ENCODE data around the gene C1QTNF8. TPM values are rescaled to one million over a fixed set of nuclear protein-coding genes. Genes with fewer than 3 reads are reported as not detected.

The C1QTNF8 gene
- total RNA-seq, 1 experiment from 2014 or later, result not detected

DNA sequence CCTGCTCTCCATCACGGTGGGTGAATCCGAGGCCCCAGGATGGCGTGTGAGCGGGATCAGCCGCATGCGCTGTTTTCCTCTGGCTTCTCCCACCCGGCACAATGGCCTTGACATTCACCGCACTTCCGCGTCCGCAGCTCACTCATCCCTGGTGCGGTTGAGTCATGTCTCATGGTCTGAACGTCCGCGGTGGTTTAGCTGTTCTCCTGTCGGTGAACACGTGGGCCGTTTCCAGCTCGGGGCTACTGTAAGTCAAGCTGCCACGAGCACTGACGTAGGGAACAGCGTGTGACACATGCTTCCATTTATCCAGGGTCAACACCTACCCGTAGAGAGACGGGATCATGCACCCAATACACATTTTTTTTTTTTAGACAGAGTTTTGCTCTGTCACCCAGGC is 41.6 kb upstream of the C1QTNF8 start:
- no peak overlapping the region for H2AK5ac ChIP-seq (ENCODE audit: insufficient read length, low read length)
- no peak overlapping the region for H2BK120ac ChIP-seq (ENCODE audit: low read depth, low read length, poor library complexity, severe bottlenecking)
- WGBS (ENCODE audit: extremely low coverage, insufficient read length, low lambda C conversion rate), result no CpG with 5 or more reads among the region's 24 CpGs
- no peak overlapping the region for H4K91ac ChIP-seq (ENCODE audit: insufficient read length, low read depth, low read length)
- H3K4me1 ChIP-seq (ENCODE audit: insufficient read depth, low read length), result no peaks in the 10 kb centered on the region
- no peak for DNase-seq
- H3K23ac ChIP-seq (ENCODE audit: insufficient read length, low read depth, low read length), result no peak overlapping the region
- no peak overlapping the region for H2BK20ac ChIP-seq (ENCODE audit: low read depth, low read length, poor library complexity, severe bottlenecking)
- H3K27me3 ChIP-seq (ENCODE audit: insufficient read depth, low read length), result no peaks in the 10 kb centered on the region
- Mint-ChIP-seq H3K27me3 (ENCODE audit: low read depth) (peaks cover 21% of the 10 kb centered on the region), H3K36me3 (ENCODE audit: insufficient read depth in 1 of 3, low read depth in 3 of 3) (no peaks in the 10 kb centered on the region), H3K27ac (peak overlapping the region in 1 of 3 experiments; percentile 79; a peak in 1 of 7 replicates), H3K4me3 (no peak overlapping the region; a peak in 1 of 5 replicates), H3K9me3 (no peaks in the 10 kb centered on the region), H3K4me1 (peaks cover 2 to 3% of the 10 kb centered on the region in 2 experiments; a peak in 2 of 4 replicates)
- no peak overlapping the region for H4K5ac ChIP-seq (ENCODE audit: insufficient read length, low read depth, low read length)
- no peak overlapping the region for H2BK12ac ChIP-seq (ENCODE audit: insufficient read length, low read depth, low read length)
- H3K79me1 ChIP-seq (ENCODE audit: insufficient read depth, low read depth, low read length, poor library complexity, severe bottlenecking), result no peaks in the 10 kb centered on the region
- no peak overlapping the region for H3K4ac ChIP-seq (ENCODE audit: low read depth, low read length)
- no peaks in the 10 kb centered on the region for H3K23me2 ChIP-seq (ENCODE audit: insufficient read length, low read depth, low read length, poor library complexity, severe bottlenecking)
- no peak overlapping the region for H3K18ac ChIP-seq (ENCODE audit: insufficient read length, low read depth, low read length)
- H4K20me1 ChIP-seq (ENCODE audit: control insufficient read depth, insufficient read depth, insufficient read length), result no peaks in the 10 kb centered on the region
- H2AFZ ChIP-seq (ENCODE audit: low read length), result no peak overlapping the region
- H3K27ac ChIP-seq (ENCODE audit: insufficient read length, low read depth, low read length), result no peak overlapping the region
- no peaks in the 10 kb centered on the region for H3K9me3 ChIP-seq (ENCODE audit: control insufficient read depth, low read depth, low read length)
- no peak overlapping the region for H2BK5ac ChIP-seq (ENCODE audit: insufficient read length, low read length)
- H4K8ac ChIP-seq (replicated peaks; ENCODE audit: insufficient read length, low read depth, low read length), result no peak overlapping the region
- no peaks in the 10 kb centered on the region for H3K79me2 ChIP-seq (ENCODE audit: insufficient read depth, low read length)
- no peak for TF ChIP-seq CTCF (conservative IDR thresholded peaks at IDR 0.05)
- no peak overlapping the region for H3K56ac ChIP-seq (ENCODE audit: insufficient read length, low read depth, low read length)
- no peak overlapping the region for H3T11ph ChIP-seq (ENCODE audit: low read length)
- no peak overlapping the region for H3K4me2 ChIP-seq (ENCODE audit: insufficient read depth, insufficient read length, low read length)
- H3K14ac ChIP-seq (ENCODE audit: insufficient read depth, low read length), result no peak overlapping the region
- no peak overlapping the region for H3K9ac ChIP-seq (ENCODE audit: extremely low read depth, insufficient read length, low read length)
- no peak overlapping the region for H2BK15ac ChIP-seq (ENCODE audit: low read depth, low read length)
